ENCODE results near the gene MED29. TPM values are rescaled to one million over a fixed set of nuclear protein-coding genes. Genes with fewer than 3 reads are reported as not detected.

MED29 gene
- polyA plus RNA-seq, 2 of the 4 experiments (the other 2 are of a cell fraction), result 47.7 to 57.5 TPM

- H3K4me1 ChIP-seq, result no peaks in the 10 kb centered on the region
- WGBS (ENCODE audit: missing lambda C conversion rate), result 91% methylated on average over 17 of the region's 17 CpGs
- TF ChIP-seq ZFP36 (IDR thresholded peaks at IDR 0.05; ENCODE audit: borderline replicate concordance, partially characterized antibody), result no peak
- no peak for TF ChIP-seq CHD2 (IDR thresholded peaks at IDR 0.05; ENCODE audit: low read length, partially characterized antibody)
- TF ChIP-seq HES2 (IDR thresholded peaks at IDR 0.05), result no peak
- TF ChIP-seq TFCP2L1 (CRISPR knock-in tag; IDR thresholded peaks at IDR 0.05), result no peak
- TF ChIP-seq SREBF2 (IDR thresholded peaks at IDR 0.05), result no peak
- TF ChIP-seq MYC (IDR thresholded peaks at IDR 0.05; ENCODE audit: borderline replicate concordance, low read length), result no peak
- TF ChIP-seq USF2 (IDR thresholded peaks at IDR 0.05), result no peak
- TF ChIP-seq FOSB (CRISPR knock-in tag; IDR thresholded peaks at IDR 0.05), result no peak
- no peak for TF ChIP-seq RFX5 (IDR thresholded peaks at IDR 0.05)
- no peak for TF ChIP-seq CHD4 (IDR thresholded peaks at IDR 0.05; ENCODE audit: borderline replicate concordance)
- no peak for TF ChIP-seq MAFK (IDR thresholded peaks at IDR 0.05; ENCODE audit: partially characterized antibody)
- TF ChIP-seq MAZ (IDR thresholded peaks at IDR 0.05; ENCODE audit: borderline replicate concordance, low read depth, low read length), result no peak
- no peak for TF ChIP-seq KDM1A (IDR thresholded peaks at IDR 0.05; ENCODE audit: low read depth)
- TF ChIP-seq ATOH8 (CRISPR knock-in tag; IDR thresholded peaks at IDR 0.05; ENCODE audit: low read depth), result no peak
- no peaks in the 10 kb centered on the region for H3K9me3 ChIP-seq
- no peak for ATAC-seq
- CTCF ChIA-PET, result interaction anchor here (0.9 to 4.3 kb wide), 9 partner anchors 8 to 70 kb away, joined by 3 to 25 read pairs (median 6); partner anchors contain the start of genes MED29 and PAF1
- H3K4me2 ChIP-seq, result no peak overlapping the region
- no peak for DNase-seq (ENCODE audit: low read depth in 1 of 2, low spot score in 1 of 2)
- POLR2A ChIA-PET, result interaction anchor here (0.9 to 3.5 kb wide), 2 partner anchors 11 to 55 kb away, joined by 3 to 22 read pairs; partner anchors contain the start of genes MED29, PAF1 and RPS16
- no peak overlapping the region for H3K27ac ChIP-seq
- no peak overlapping the region for H3K4me3 ChIP-seq
- FAIRE-seq, result peak; percentile 83
These were observed 10.4 kb upstream of the MED29 start for GRCh38 chr19:39380521-39381502.

GRCh38 chr19:39381910-39382611 is 9.1 kb upstream of the MED29 start:
- peak; percentile 28 to 35; a peak in 4 of 6 replicates for ATAC-seq
- POLR2A ChIA-PET, result interaction anchor here (0.7 to 3.5 kb wide), 2 partner anchors 9 to 40 kb away, joined by 4 to 22 read pairs; partner anchors contain the start of genes MED29, PAF1 and SAMD4B
- TF ChIP-seq KDM1A (IDR thresholded peaks at IDR 0.05; ENCODE audit: low read depth), result no peak
- no peak for TF ChIP-seq CEBPB (IDR thresholded peaks at IDR 0.05)
- TF ChIP-seq BCL3 (IDR thresholded peaks at IDR 0.05), result no peak
- no peak for TF ChIP-seq CBX2 (IDR thresholded peaks at IDR 0.05; ENCODE audit: borderline replicate concordance, low read depth)
- TF ChIP-seq POLR2AphosphoS2 (conservative IDR thresholded peaks at IDR 0.05; ENCODE audit: low read length), result 0 out of 2 replicates have a peak, but pooled peaks have one; percentile 42
- no peak for TF ChIP-seq HES2 (IDR thresholded peaks at IDR 0.05)
- TF ChIP-seq ZC3H11A (IDR thresholded peaks at IDR 0.05), result no peak
- TF ChIP-seq REST (IDR thresholded peaks at IDR 0.05), result no peak
- peak; percentile 33 for TF ChIP-seq MAFK (IDR thresholded peaks at IDR 0.05; ENCODE audit: partially characterized antibody)
- no peak for TF ChIP-seq PBX3 (IDR thresholded peaks at IDR 0.05)
- no peak for TF ChIP-seq E2F6 (IDR thresholded peaks at IDR 0.05; ENCODE audit: borderline replicate concordance, low read depth)
- no peak for TF ChIP-seq ZFP36 (IDR thresholded peaks at IDR 0.05; ENCODE audit: borderline replicate concordance, partially characterized antibody)
- no peak for TF ChIP-seq HDAC2 (IDR thresholded peaks at IDR 0.05)

More at GRCh38 chr19:39381910-39382611, 9.1 kb upstream of the MED29 start:
- FAIRE-seq (peak; percentile 88), DNase-seq (ENCODE audit: low read depth in 1 of 2, low spot score in 1 of 2) (no peak)
- Histone ChIP-seq H3K27ac (no peak overlapping the region), H3K4me3 (no peak overlapping the region), H3K9me3 (no peaks in the 10 kb centered on the region), H3K4me1 (no peaks in the 10 kb centered on the region), H3K4me2 (no peak overlapping the region)
- CTCF ChIA-PET, result interaction anchor here (0.7 to 5.4 kb wide), 12 partner anchors 8 to 271 kb away, joined by 3 to 50 read pairs (median 6); partner anchors contain the start of genes MED29, PAF1, PLEKHG2 and SAMD4B
- 72% methylated on average over 10 of the region's 10 CpGs for WGBS (ENCODE audit: missing lambda C conversion rate)
